Activated CD4-positive, alpha-beta T cell treated with anti-CD3 and anti-CD28 coated beads for 36 hours (primary cell): Measurements from ENCODE around the gene SALL4. TPM values are rescaled to one million over a fixed set of nuclear protein-coding genes. Genes with fewer than 3 reads are reported as not detected.
"Not testable (repeated sequence)": the region's sequence is repeated elsewhere in the genome, so short reads cannot be mapped to it uniquely, and the experiment has no call there.

Source experiments
- ATAC-seq: fragments of 200-7000 bp; cut with Tn5 transposase; one replicate; pipeline ENCODE4 v1.10.0; 2021; ENCODE audit warnings: mild to moderate bottlenecking, moderate library complexity
- CTCF ChIA-PET: fragments of 350-600 bp; sonication (Branson Sonifier 250); formaldehyde crosslinking; loops from one replicate; lab custom pipeline; 2021; ENCODE audit warnings: antibody characterized with exemption; lab: Charles Lee
- POLR2A ChIA-PET: fragments of 350-600 bp; sonication (Branson Sonifier 250); formaldehyde crosslinking; loops from one replicate; lab custom pipeline; 2021; ENCODE audit warnings: antibody characterized with exemption, inconsistent platforms; lab: Charles Lee
- DNase-seq: peaks from one replicate; pipeline ENCODE4 v3.0.0-alpha.2; 2020
- H3K27ac Mint-ChIP-seq: one replicate; pipeline ENCODE4 v1.8.0; 2021; ENCODE audit warnings: mixed read lengths
- H3K27me3 Mint-ChIP-seq: one replicate; pipeline ENCODE4 v1.8.0; 2021; ENCODE audit warnings: mixed read lengths
- H3K36me3 Mint-ChIP-seq: one replicate; pipeline ENCODE4 v1.8.0; 2021; ENCODE audit warnings: low read depth, mixed read lengths
- H3K4me1 Mint-ChIP-seq: one replicate; pipeline ENCODE4 v1.8.0; 2021; ENCODE audit warnings: mixed read lengths
- H3K4me3 Mint-ChIP-seq: one replicate; pipeline ENCODE4 v1.8.0; 2021; ENCODE audit warnings: mild to moderate bottlenecking, moderate library complexity, mixed read lengths
- H3K9me3 Mint-ChIP-seq: one replicate; pipeline ENCODE4 v1.8.0; 2021; ENCODE audit warnings: low read depth, mixed read lengths
- intact Hi-C, 2 experiments: fragments of 100-400 bp; cut with DNase I in 1 of 2; cut with micrococcal nuclease in 1 of 2; formaldehyde crosslinking; loops; one replicate each; pipeline versions ENCODE4 v1.14.2 to v1.15.1; 2022 to 2024; cut with DNase I, micrococcal nuclease
- total RNA-seq, 2 experiments: library from RNA; stranded (reverse); gene quantifications; one replicate each; pipeline ENCODE4 v1.2.3, GENCODE V29; 2021

The SALL4 gene
- total RNA-seq, 2 experiments from 2014 or later: 0.11 TPM; not detected in 1

GRCh38 chr20:51765381-51765780 lies 36.9 kb downstream of the SALL4 start:
- H3K4me3 Mint-ChIP-seq, ATAC-seq, POLR2A ChIA-PET, H3K9me3 Mint-ChIP-seq, H3K36me3 Mint-ChIP-seq, DNase-seq, H3K4me1 Mint-ChIP-seq, H3K27ac Mint-ChIP-seq: not testable (repeated sequence)
- H3K27me3 Mint-ChIP-seq: peaks cover 27% of the 10 kb centered on the region
- intact Hi-C loops: loop anchor here in 1 of 2 experiments (5.0 kb wide), 1 partner anchor 43 kb away; no protein-coding TSS in a partner anchor
- CTCF ChIA-PET: interaction anchor here (0.7 to 1.2 kb wide), 2 partner anchors 35 to 64 kb away, joined by 3 to 5 read pairs; no protein-coding TSS in a partner anchor

- ATAC-seq (no peak), DNase-seq (no peak)
- no peaks in the 10 kb centered on the region for H3K9me3 Mint-ChIP-seq
- H3K27me3 Mint-ChIP-seq: peaks cover 16% of the 10 kb centered on the region
- no peaks in the 10 kb centered on the region for H3K36me3 Mint-ChIP-seq
- CTCF ChIA-PET: interaction anchor here (0.6 to 0.8 kb wide), 3 partner anchors 35 to 141 kb away, joined by 3 to 4 read pairs (median 3); no protein-coding TSS in a partner anchor
- POLR2A ChIA-PET: no interaction called here
- H3K4me3 Mint-ChIP-seq: no peak overlapping the region
- no peak overlapping the region for H3K27ac Mint-ChIP-seq
- H3K4me1 Mint-ChIP-seq: peaks cover 5% of the 10 kb centered on the region
- intact Hi-C loops: no loop called here
Observed at GRCh38 chr20:51763965-51764602, 38.2 kb downstream of the SALL4 start.

- Mint-ChIP-seq H3K27me3 (peaks cover 5% of the 10 kb centered on the region), H3K36me3 (no peaks in the 10 kb centered on the region), H3K4me1 (no peaks in the 10 kb centered on the region), H3K27ac (no peak overlapping the region), H3K9me3 (no peaks in the 10 kb centered on the region), H3K4me3 (no peak overlapping the region)
- no peak for DNase-seq
- ATAC-seq: no peak
- ChIA-PET POLR2A (interaction anchor here (1.1 kb wide), 1 partner anchor 112 kb away, joined by 6 read pairs; no protein-coding TSS in a partner anchor), CTCF (no interaction called here)
- intact Hi-C loops: no loop called here
Observed at GRCh38 chr20:51760905-51761546, 41.3 kb downstream of the SALL4 start.

GRCh38 chr20:51759769-51760510 lies 42.4 kb downstream of the SALL4 start:
- H3K27me3 Mint-ChIP-seq: peaks cover 3% of the 10 kb centered on the region
- no peaks in the 10 kb centered on the region for H3K4me1 Mint-ChIP-seq
- no peaks in the 10 kb centered on the region for H3K36me3 Mint-ChIP-seq
- no peak for DNase-seq
- H3K9me3 Mint-ChIP-seq: no peaks in the 10 kb centered on the region
- intact Hi-C loops: no loop called here
- H3K4me3 Mint-ChIP-seq: no peak overlapping the region
- ChIA-PET CTCF (no interaction called here), POLR2A (interaction anchor here (1.1 kb wide), 1 partner anchor 111 kb away, joined by 6 read pairs; no protein-coding TSS in a partner anchor)
- no peak overlapping the region for H3K27ac Mint-ChIP-seq
- no peak for ATAC-seq

GRCh38 chr20:51758978-51759544 lies 43.3 kb downstream of the SALL4 start:
- ChIA-PET CTCF (no interaction called here), POLR2A (no interaction called here)
- peaks cover 1% of the 10 kb centered on the region for H3K27me3 Mint-ChIP-seq
- H3K27ac Mint-ChIP-seq: no peak overlapping the region
- H3K36me3 Mint-ChIP-seq: no peaks in the 10 kb centered on the region
- no peak for ATAC-seq
- intact Hi-C loops: no loop called here
- no peak overlapping the region for H3K4me3 Mint-ChIP-seq
- no peaks in the 10 kb centered on the region for H3K9me3 Mint-ChIP-seq
- DNase-seq: no peak
- no peaks in the 10 kb centered on the region for H3K4me1 Mint-ChIP-seq

- no peaks in the 10 kb centered on the region for H3K9me3 Mint-ChIP-seq
- DNase-seq (no peak), ATAC-seq (no peak)
- no peak overlapping the region for H3K4me3 Mint-ChIP-seq
- CTCF ChIA-PET: no interaction called here
- H3K27ac Mint-ChIP-seq: no peak overlapping the region
- no peaks in the 10 kb centered on the region for H3K27me3 Mint-ChIP-seq
- no peaks in the 10 kb centered on the region for H3K4me1 Mint-ChIP-seq
- POLR2A ChIA-PET: no interaction called here
- H3K36me3 Mint-ChIP-seq: no peaks in the 10 kb centered on the region
- intact Hi-C loops: no loop called here
Observed at GRCh38 chr20:51757226-51757625, 45.1 kb downstream of the SALL4 start.

- intact Hi-C loops: no loop called here
- Mint-ChIP-seq H3K36me3 (no peaks in the 10 kb centered on the region), H3K9me3 (no peaks in the 10 kb centered on the region), H3K27ac (no peak overlapping the region), H3K4me1 (no peaks in the 10 kb centered on the region), H3K27me3 (no peaks in the 10 kb centered on the region), H3K4me3 (no peak overlapping the region)
- DNase-seq: no peak
- POLR2A ChIA-PET: no interaction called here
- ATAC-seq: no peak
- CTCF ChIA-PET: no interaction called here
Observed at GRCh38 chr20:51756653-51757052, 45.7 kb downstream of the SALL4 start.

- intact Hi-C loops: not testable (repeated sequence)
Observed at GRCh38 chr20:51753220-51753619, 49.1 kb downstream of the SALL4 start.

GRCh38 chr20:51752343-51752951 lies 49.9 kb downstream of the SALL4 start:
- CTCF ChIA-PET: interaction anchor here (0.6 kb wide), 1 partner anchor 378 kb away, joined by 3 read pairs; no protein-coding TSS in a partner anchor
- intact Hi-C loops: no loop called here
- no peak overlapping the region for H3K4me3 Mint-ChIP-seq
- H3K4me1 Mint-ChIP-seq: peaks cover 4% of the 10 kb centered on the region
- ATAC-seq: no peak
- DNase-seq: no peak
- no peaks in the 10 kb centered on the region for H3K27me3 Mint-ChIP-seq
- no peak overlapping the region for H3K27ac Mint-ChIP-seq
- no peaks in the 10 kb centered on the region for H3K36me3 Mint-ChIP-seq
- POLR2A ChIA-PET: no interaction called here
- H3K9me3 Mint-ChIP-seq: no peaks in the 10 kb centered on the region

More at GRCh38 chr20:51753220-51753619, 49.1 kb downstream of the SALL4 start:
- H3K9me3 Mint-ChIP-seq, H3K27ac Mint-ChIP-seq, H3K36me3 Mint-ChIP-seq, ATAC-seq, POLR2A ChIA-PET, H3K27me3 Mint-ChIP-seq, DNase-seq, H3K4me3 Mint-ChIP-seq, CTCF ChIA-PET, H3K4me1 Mint-ChIP-seq: not testable (repeated sequence)

GRCh38 chr20:51750770-51751388 lies 51.4 kb downstream of the SALL4 start:
- CTCF ChIA-PET: no interaction called here
- ATAC-seq: no peak

More at GRCh38 chr20:51750770-51751388, 51.4 kb downstream of the SALL4 start:
- Mint-ChIP-seq H3K4me1 (peaks cover 4% of the 10 kb centered on the region), H3K9me3 (peaks cover under 1% of the 10 kb centered on the region), H3K36me3 (no peaks in the 10 kb centered on the region), H3K27me3 (peaks cover under 1% of the 10 kb centered on the region), H3K27ac (no peak overlapping the region), H3K4me3 (no peak overlapping the region)
- intact Hi-C loops: no loop called here
- DNase-seq: no peak
- POLR2A ChIA-PET: no interaction called here
